GM12873 (cell line): ENCODE data around the gene PCAT7.

Experiments used
- TF ChIP-seq, protein P1 (sequence below): IDR thresholded peaks from 2 replicates; pipeline ENCODE4 v1.5.1; 2012; ENCODE audit warnings: low read depth, mild to moderate bottlenecking, moderate library complexity, low read length, control low read depth; ENCODE audit not compliant: insufficient read depth; ENCODE audit errors: missing control alignments

Gene PCAT7

GRCh38 chr9:94581728-94582127 lies 26.8 kb downstream of the PCAT7 start:
- TF ChIP-seq, protein P1, sequence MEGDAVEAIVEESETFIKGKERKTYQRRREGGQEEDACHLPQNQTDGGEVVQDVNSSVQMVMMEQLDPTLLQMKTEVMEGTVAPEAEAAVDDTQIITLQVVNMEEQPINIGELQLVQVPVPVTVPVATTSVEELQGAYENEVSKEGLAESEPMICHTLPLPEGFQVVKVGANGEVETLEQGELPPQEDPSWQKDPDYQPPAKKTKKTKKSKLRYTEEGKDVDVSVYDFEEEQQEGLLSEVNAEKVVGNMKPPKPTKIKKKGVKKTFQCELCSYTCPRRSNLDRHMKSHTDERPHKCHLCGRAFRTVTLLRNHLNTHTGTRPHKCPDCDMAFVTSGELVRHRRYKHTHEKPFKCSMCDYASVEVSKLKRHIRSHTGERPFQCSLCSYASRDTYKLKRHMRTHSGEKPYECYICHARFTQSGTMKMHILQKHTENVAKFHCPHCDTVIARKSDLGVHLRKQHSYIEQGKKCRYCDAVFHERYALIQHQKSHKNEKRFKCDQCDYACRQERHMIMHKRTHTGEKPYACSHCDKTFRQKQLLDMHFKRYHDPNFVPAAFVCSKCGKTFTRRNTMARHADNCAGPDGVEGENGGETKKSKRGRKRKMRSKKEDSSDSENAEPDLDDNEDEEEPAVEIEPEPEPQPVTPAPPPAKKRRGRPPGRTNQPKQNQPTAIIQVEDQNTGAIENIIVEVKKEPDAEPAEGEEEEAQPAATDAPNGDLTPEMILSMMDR = no peak

DNA sequence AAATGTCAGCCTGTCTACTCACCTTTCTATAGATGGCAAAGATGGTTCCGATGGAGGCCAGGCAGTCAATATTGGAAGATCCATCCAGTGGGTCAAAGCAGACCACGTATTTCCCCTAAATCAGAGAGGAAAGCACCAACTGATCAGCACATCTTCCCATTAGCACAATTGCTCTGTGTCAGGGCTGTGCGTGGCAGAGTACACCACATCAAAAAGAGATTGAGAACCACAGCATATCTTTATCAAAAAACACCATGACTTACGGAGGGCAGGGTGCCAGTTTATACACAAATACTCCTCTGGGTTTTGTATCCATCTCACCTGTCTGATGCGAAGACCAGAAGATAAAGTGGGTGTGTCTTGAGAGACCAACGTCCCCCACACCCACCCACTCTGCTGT lies 29.7 kb downstream of the PCAT7 start:
- TF ChIP-seq, protein P1 = no peak

- TF ChIP-seq, protein P1 = no peak
Observed at GRCh38 chr9:94586316-94586715, 31.4 kb downstream of the PCAT7 start.

GRCh38 chr9:94586814-94587213 lies 31.9 kb downstream of the PCAT7 start:
- TF ChIP-seq, protein P1 = no peak

DNA sequence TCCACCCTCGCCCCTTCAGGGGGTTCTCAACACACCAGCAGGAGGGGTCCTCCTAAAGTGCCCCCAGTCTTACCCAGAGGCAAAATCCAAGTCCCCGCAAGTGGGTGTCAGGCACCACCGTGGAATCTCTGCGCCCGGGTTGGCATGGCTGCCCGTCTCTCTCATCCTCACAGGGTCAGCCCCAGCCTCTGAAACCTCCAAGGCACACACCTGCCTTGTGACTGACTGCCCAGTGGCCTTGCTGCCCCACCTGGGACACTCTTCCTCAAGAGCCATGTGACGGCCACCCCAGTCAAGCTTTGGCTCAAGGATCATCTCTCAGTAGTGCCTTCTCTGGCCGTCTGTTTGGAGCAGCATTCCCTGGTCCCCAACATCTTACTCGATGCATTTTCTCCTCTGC lies 33.8 kb downstream of the PCAT7 start:
- TF ChIP-seq, protein P1 = no peak

DNA sequence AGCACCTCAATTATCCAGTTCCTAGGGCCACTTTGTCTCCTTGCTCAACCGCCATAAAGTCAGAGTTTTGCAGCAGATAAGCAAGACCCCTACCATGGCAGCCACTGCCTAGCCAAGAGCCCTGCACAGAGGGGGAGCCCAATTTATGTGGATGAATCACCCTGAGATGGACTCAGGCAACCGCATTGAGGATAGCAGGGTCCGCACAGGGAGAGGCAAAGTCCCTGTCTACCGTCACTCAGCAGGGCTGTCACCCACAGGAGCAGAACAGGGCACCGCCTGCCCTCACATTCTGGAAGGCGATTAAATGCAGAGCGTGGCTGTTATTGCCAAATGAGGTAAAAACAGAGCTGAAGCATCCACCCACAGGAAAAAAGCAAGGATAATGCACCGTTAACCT lies 37.0 kb downstream of the PCAT7 start:
- TF ChIP-seq, protein P1 = no peak

DNA sequence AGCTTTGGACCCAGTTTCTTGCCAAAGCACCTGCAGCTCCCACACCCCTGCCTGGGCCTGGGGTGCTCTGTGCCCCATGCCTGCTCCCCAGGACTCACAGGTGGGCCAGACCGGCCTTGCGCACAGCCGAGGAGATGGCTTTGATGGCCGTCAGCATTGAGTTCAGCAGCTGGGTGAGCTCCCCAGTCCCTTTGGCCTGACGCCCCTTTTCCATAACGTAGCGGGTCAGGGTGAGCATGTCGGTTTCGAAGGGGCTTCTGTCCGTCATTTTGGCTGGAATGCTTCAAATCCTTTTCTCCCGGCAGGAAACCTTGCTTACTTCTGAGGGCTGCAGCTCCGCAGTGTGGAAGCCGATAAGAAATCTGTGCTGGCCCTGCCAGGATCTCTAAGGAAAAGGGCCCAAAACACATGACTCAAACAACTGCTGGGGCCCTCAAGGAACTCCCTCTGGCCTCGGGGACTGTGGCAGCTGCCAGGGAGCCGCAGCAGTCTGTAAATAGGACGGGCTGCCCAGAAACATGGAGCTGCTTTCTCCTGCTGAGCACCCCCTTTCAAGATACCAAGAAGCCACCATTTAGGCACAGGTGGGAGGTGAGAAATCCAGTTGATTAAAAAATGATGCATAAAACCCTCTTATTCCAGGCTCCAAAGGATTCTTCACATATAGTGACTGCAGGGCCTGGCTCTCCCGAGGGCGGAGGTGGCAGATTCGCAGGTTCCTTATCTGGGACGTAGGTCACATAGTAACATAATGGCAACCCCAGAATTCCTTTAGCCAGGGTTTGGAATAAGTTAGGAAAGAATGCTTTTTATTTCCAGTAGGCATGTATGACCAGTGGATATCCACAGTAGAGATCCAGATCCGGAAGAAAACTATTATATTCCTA lies 38.8 kb downstream of the PCAT7 start, which contains the start of gene FBP2:
TSS of gene FBP2 (minus strand) at position 366 of the 887 bp plus-strand sequence. CDS start at position 268, 98 bp downstream.
- TF ChIP-seq, protein P1 = no peak
